Measurements from ENCODE around the gene CRYBA2. TPM values are rescaled to one million over a fixed set of nuclear protein-coding genes. Genes with fewer than 3 reads are reported as not detected.

Gene CRYBA2
- total RNA-seq, 2 donors from 2014 or later = not detected

DNA sequence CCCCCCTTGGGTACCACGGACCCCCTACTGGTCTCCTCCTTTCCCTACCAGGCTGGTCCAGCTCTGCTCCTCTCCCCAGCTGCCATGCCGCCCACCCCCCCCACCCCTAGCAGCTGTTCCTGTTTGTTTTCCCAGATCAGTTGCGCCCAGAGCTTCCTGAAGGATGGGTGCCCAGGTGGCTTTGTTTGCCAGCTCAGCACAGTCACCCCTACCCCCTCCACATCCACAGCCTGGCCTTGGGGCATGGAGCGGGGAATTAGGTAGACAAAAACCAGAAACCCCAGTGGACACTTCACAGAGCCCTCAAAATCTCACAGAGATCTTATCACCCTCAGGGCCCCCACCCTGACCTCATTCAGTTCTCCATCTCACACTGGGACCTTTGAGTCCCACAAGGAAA is 3.7 kb upstream of the CRYBA2 start:
- Histone ChIP-seq H3K36me3 (no peaks in the 10 kb centered on the region), H3K9me3 (no peaks in the 10 kb centered on the region), H3K27me3 (peaks cover 18 to 33% of the 10 kb centered on the region in 2 donors), H3K4me1 (peaks cover 0 to 35% of the 10 kb centered on the region in 2 donors), H3K4me3 (no peak overlapping the region), H3K27ac (no peak overlapping the region)
- TF ChIP-seq, protein P1, sequence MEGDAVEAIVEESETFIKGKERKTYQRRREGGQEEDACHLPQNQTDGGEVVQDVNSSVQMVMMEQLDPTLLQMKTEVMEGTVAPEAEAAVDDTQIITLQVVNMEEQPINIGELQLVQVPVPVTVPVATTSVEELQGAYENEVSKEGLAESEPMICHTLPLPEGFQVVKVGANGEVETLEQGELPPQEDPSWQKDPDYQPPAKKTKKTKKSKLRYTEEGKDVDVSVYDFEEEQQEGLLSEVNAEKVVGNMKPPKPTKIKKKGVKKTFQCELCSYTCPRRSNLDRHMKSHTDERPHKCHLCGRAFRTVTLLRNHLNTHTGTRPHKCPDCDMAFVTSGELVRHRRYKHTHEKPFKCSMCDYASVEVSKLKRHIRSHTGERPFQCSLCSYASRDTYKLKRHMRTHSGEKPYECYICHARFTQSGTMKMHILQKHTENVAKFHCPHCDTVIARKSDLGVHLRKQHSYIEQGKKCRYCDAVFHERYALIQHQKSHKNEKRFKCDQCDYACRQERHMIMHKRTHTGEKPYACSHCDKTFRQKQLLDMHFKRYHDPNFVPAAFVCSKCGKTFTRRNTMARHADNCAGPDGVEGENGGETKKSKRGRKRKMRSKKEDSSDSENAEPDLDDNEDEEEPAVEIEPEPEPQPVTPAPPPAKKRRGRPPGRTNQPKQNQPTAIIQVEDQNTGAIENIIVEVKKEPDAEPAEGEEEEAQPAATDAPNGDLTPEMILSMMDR (IDR thresholded peaks at IDR 0.05) = no peak
- no peak for DNase-seq (ENCODE audit: low spot score)

DNA sequence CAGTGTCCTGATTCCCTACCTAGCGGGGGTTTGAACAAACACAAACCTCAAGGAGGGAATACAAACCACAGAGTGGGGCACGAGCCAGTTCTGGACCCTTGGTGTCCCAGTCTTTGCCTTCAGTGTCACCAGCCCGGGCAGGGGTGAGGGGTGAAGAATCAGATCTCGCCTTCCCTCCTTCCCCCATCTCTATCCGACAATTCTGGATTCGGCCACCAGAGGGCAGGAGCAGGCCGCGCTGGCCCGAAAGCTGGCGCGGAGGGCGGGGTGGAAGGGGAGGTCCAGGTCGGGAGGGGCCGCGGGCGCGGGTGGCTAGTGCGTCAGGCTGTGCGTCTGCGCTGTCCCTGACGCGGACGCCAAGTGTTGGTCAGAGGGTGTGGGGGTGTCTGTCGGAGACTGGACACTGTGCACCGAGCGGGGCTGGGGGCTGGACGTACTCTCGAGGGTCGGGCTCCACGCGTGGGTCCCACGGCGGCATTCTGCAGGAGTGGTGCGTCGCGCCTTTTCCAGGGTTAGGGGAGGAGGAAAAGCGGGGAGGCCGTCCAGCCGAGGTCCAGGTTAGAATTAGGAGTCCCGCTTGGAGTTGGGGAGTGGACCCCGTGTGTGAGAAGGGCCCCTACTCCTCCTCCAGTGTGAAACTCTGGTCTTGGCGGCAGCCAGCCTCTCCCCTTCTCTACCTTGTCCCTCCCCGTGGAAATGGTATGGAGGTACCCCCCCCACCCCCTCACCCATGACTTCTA is 2.9 kb upstream of the CRYBA2 start:
- Histone ChIP-seq H3K27ac (peak overlapping the region in 1 of 2 donors; percentile 21), H3K36me3 (no peaks in the 10 kb centered on the region), H3K9me3 (no peaks in the 10 kb centered on the region), H3K27me3 (peaks cover 16 to 38% of the 10 kb centered on the region in 2 donors), H3K4me1 (peaks cover 0 to 27% of the 10 kb centered on the region in 2 donors), H3K4me3 (peak overlapping the region; percentile 15 to 43)
- DNase-seq (ENCODE audit: low spot score) = peak; percentile 89
- TF ChIP-seq, protein P1 (IDR thresholded peaks at IDR 0.05) = peak; percentile 80 to 95

- no peak for DNase-seq (ENCODE audit: low spot score)
- peaks cover 0 to 27% of the 10 kb centered on the region in 2 donors for H3K4me1 ChIP-seq
- TF ChIP-seq, protein P1 (IDR thresholded peaks at IDR 0.05) = no peak
- no peaks in the 10 kb centered on the region for H3K36me3 ChIP-seq
- H3K4me3 ChIP-seq = no peak overlapping the region
- peaks cover 20 to 43% of the 10 kb centered on the region in 2 donors for H3K27me3 ChIP-seq
- H3K9me3 ChIP-seq = no peaks in the 10 kb centered on the region
- no peak overlapping the region for H3K27ac ChIP-seq
These were observed 2.3 kb upstream of the CRYBA2 start for GRCh38 chr2:218995561-218995960.

DNA sequence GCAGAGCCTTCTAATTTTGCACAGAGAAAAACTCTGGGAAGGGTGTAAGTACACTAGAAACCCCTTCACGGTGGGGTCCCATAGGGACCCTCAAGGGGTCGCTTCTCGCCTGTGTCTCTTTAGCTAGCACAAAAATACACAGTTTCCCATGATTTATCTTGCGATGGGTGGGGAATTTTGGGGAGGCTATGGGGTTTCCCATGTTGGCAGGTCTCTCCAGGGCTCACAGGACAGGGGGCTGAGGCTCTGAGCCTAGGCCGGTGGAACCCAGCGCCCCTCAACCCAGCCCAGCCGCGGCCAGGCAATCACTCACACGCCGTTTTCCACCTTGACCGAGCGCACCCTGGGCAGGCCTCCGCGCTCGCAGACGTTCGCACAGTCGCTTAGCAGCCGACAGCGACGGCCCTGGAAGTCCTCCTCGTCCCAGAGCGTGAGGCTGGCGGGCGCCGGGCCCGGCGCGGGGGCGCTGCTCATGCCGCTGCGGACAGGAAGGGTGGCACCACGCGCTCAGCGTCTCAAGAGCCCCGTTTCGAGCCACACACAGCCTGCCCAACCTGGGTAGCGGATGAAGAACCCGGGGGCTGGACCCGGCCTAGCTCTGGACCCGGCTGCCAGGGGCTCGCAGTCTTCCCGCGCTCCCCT is 398 bp downstream of the CRYBA2 start:
- no peaks in the 10 kb centered on the region for H3K9me3 ChIP-seq
- TF ChIP-seq, protein P1 (IDR thresholded peaks at IDR 0.05) = no peak
- H3K4me1 ChIP-seq = peaks cover 0 to 27% of the 10 kb centered on the region in 2 donors
- H3K27me3 ChIP-seq = peaks cover 28 to 68% of the 10 kb centered on the region in 2 donors
- no peak for DNase-seq (ENCODE audit: low spot score)
- H3K36me3 ChIP-seq = no peaks in the 10 kb centered on the region
- peak overlapping the region in 1 of 2 donors; percentile 48 for H3K4me3 ChIP-seq
- H3K27ac ChIP-seq = no peak overlapping the region

- no peak overlapping the region for H3K27ac ChIP-seq
- H3K27me3 ChIP-seq = peaks cover 30 to 74% of the 10 kb centered on the region in 2 donors
- no peaks in the 10 kb centered on the region for H3K36me3 ChIP-seq
- no peak for DNase-seq (ENCODE audit: low spot score)
- no peak overlapping the region for H3K4me3 ChIP-seq
- TF ChIP-seq, protein P1 (IDR thresholded peaks at IDR 0.05) = no peak
- H3K4me1 ChIP-seq = peaks cover 0 to 27% of the 10 kb centered on the region in 2 donors
- no peaks in the 10 kb centered on the region for H3K9me3 ChIP-seq
These were observed 1.0 kb downstream of the CRYBA2 start for GRCh38 chr2:218992196-218992595.

Data from right atrium auricular region (tissue), 2 donors.